GM06990 (cell line): ENCODE results near the gene PFKFB3.

ENCODE experiments used
- DNase-seq: peaks from one replicate; pipeline ENCODE4 v3.0.0-alpha.2; 2011; ENCODE audit not compliant: insufficient read length; ENCODE audit errors: extremely low read depth
- H3K27me3 ChIP-seq: replicated peaks from 2 replicates; pipeline ENCODE4 v1.6.0; 2011; ENCODE audit warnings: low read length; ENCODE audit not compliant: control insufficient read depth, insufficient read depth
- H3K36me3 ChIP-seq: 2 replicates; pipeline ENCODE4 v1.5.1; 2011; ENCODE audit warnings: low read length; ENCODE audit not compliant: control insufficient read depth, insufficient read depth
- H3K4me3 ChIP-seq: replicated peaks from 2 replicates; pipeline ENCODE4 v1.5.1; 2011; ENCODE audit warnings: low read depth, mild to moderate bottlenecking, control low read depth, low read length
- TF ChIP-seq, protein P1 (sequence below): IDR thresholded peaks from 2 replicates; pipeline ENCODE4 v1.5.1; 2011; ENCODE audit warnings: low read length, control low read depth, mild to moderate bottlenecking, inconsistent platforms; ENCODE audit not compliant: insufficient read depth, poor library complexity, severe bottlenecking

The PFKFB3 gene

GRCh38 chr10:6270951-6271350, 68.2 kb downstream of the PFKFB3 start:
- Histone ChIP-seq H3K36me3 (no peaks in the 10 kb centered on the region), H3K4me3 (no peak overlapping the region), H3K27me3 (no peaks in the 10 kb centered on the region)
- TF ChIP-seq, protein P1, sequence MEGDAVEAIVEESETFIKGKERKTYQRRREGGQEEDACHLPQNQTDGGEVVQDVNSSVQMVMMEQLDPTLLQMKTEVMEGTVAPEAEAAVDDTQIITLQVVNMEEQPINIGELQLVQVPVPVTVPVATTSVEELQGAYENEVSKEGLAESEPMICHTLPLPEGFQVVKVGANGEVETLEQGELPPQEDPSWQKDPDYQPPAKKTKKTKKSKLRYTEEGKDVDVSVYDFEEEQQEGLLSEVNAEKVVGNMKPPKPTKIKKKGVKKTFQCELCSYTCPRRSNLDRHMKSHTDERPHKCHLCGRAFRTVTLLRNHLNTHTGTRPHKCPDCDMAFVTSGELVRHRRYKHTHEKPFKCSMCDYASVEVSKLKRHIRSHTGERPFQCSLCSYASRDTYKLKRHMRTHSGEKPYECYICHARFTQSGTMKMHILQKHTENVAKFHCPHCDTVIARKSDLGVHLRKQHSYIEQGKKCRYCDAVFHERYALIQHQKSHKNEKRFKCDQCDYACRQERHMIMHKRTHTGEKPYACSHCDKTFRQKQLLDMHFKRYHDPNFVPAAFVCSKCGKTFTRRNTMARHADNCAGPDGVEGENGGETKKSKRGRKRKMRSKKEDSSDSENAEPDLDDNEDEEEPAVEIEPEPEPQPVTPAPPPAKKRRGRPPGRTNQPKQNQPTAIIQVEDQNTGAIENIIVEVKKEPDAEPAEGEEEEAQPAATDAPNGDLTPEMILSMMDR: no peak
- no peak for DNase-seq

DNA sequence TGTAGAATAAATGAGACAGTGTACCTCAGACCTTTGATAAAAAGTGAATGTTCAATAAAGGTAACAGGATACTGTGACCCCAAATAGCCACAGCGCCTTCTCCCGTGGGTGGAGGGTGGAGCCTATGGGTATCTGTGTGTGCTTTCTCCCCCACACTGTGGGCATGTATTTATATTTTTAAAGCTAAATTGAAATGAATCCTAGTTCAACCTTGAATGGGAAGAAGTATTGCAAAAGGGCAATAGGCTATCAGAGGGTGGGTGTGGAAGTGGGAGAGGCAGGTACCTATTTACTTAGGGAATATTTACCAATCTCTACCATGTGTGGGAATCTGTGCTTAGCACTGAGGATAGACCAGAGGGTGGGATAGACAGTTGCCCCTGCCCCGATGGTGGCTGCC, 68.9 kb downstream of the PFKFB3 start:
- DNase-seq: no peak
- H3K4me3 ChIP-seq: no peak overlapping the region
- TF ChIP-seq, protein P1: no peak
- no peaks in the 10 kb centered on the region for H3K36me3 ChIP-seq
- no peaks in the 10 kb centered on the region for H3K27me3 ChIP-seq

- no peak for DNase-seq
- TF ChIP-seq, protein P1: no peak
- Histone ChIP-seq H3K4me3 (no peak overlapping the region), H3K36me3 (no peaks in the 10 kb centered on the region), H3K27me3 (no peaks in the 10 kb centered on the region)
These were observed 69.4 kb downstream of the PFKFB3 start for GRCh38 chr10:6272126-6272525.

GRCh38 chr10:6273351-6273750, 70.6 kb downstream of the PFKFB3 start:
- H3K4me3 ChIP-seq: no peak overlapping the region
- H3K36me3 ChIP-seq: no peaks in the 10 kb centered on the region

GRCh38 chr10:6274040-6274439, 71.3 kb downstream of the PFKFB3 start:
- DNase-seq: no peak
- Histone ChIP-seq H3K27me3 (no peaks in the 10 kb centered on the region), H3K36me3 (no peaks in the 10 kb centered on the region), H3K4me3 (no peak overlapping the region)
- TF ChIP-seq, protein P1: no peak

More at GRCh38 chr10:6273351-6273750, 70.6 kb downstream of the PFKFB3 start:
- no peaks in the 10 kb centered on the region for H3K27me3 ChIP-seq
- TF ChIP-seq, protein P1: no peak
- DNase-seq: no peak

- DNase-seq: no peak
- TF ChIP-seq, protein P1: no peak
- H3K4me3 ChIP-seq: no peak overlapping the region
- H3K36me3 ChIP-seq: no peaks in the 10 kb centered on the region
- H3K27me3 ChIP-seq: no peaks in the 10 kb centered on the region
These were observed 71.8 kb downstream of the PFKFB3 start for GRCh38 chr10:6274484-6274883.
